Endodermal cell (in vitro differentiated cells): ENCODE data around the gene DCHS1. TPM values are rescaled to one million over a fixed set of nuclear protein-coding genes. Genes with fewer than 3 reads are reported as not detected.

Experiments used
- DNase-seq: peaks from one replicate; pipeline ENCODE4 v3.0.0-alpha.2; 2017
- H3K27ac ChIP-seq: 2 replicates; pipeline ENCODE4 v1.5.1; 2013; ENCODE audit warnings: mild to moderate bottlenecking, low read depth, low read length, moderate library complexity
- H3K27me3 ChIP-seq: 2 replicates; pipeline ENCODE4 v1.6.1; 2013; ENCODE audit warnings: mild to moderate bottlenecking, low read length, moderate library complexity; ENCODE audit not compliant: insufficient read depth, control insufficient read depth, poor library complexity, severe bottlenecking
- H3K36me3 ChIP-seq: 2 replicates; pipeline ENCODE4 v1.7.0; 2013; ENCODE audit warnings: mild to moderate bottlenecking, low read length, moderate library complexity; ENCODE audit not compliant: control insufficient read depth, insufficient read depth
- H3K4me1 ChIP-seq: one replicate; pipeline ENCODE4 v1.7.0; 2013; ENCODE audit warnings: low read length; ENCODE audit not compliant: control insufficient read depth, insufficient read depth
- H3K4me3 ChIP-seq: 2 replicates; pipeline ENCODE4 v1.5.1; 2013; ENCODE audit warnings: mild to moderate bottlenecking, low read length, moderate library complexity
- H3K9ac ChIP-seq: 2 replicates; pipeline ENCODE4 v1.6.1; 2013; ENCODE audit warnings: mild to moderate bottlenecking, low read length, moderate library complexity; ENCODE audit not compliant: poor library complexity, severe bottlenecking; ENCODE audit errors: extremely low read depth
- H3K9me3 ChIP-seq: 2 replicates; pipeline ENCODE4 v1.6.1; 2013; ENCODE audit warnings: mild to moderate bottlenecking, low read length, moderate library complexity; ENCODE audit not compliant: control insufficient read depth
- H3K27ac Mint-ChIP-seq: 2 replicates; pipeline ENCODE4 v1.8.0; 2020; ENCODE audit warnings: mixed read lengths
- H3K27me3 Mint-ChIP-seq: 2 replicates; pipeline ENCODE4 v1.8.0; 2021; ENCODE audit warnings: mild to moderate bottlenecking, mixed read lengths; ENCODE audit not compliant: insufficient read depth
- H3K36me3 Mint-ChIP-seq: 2 replicates; pipeline ENCODE4 v1.8.0; 2020; ENCODE audit warnings: low read depth, mixed read lengths
- H3K4me1 Mint-ChIP-seq: 2 replicates; pipeline ENCODE4 v1.8.0; 2020; ENCODE audit warnings: mixed read lengths
- H3K4me3 Mint-ChIP-seq: 2 replicates; pipeline ENCODE4 v1.8.0; 2020; ENCODE audit warnings: mild to moderate bottlenecking, moderate library complexity, mixed read lengths
- H3K9me3 Mint-ChIP-seq: 2 replicates; pipeline ENCODE4 v1.8.0; 2020; ENCODE audit warnings: mild to moderate bottlenecking, mixed read lengths
- WGBS, 2 experiments: methylation state at CpG; one replicate each; pipeline versions ENCODE4 v1.1.5 to v1.1.7; 2013; ENCODE audit warnings: missing lambda C conversion rate in 2 of 2, mixed read lengths in 1 of 2; ENCODE audit not compliant: insufficient coverage in 1 of 2, insufficient read length in 1 of 2; 5-methylcytosine and 5-hydroxymethylcytosine counted together
- total RNA-seq, 2 donors: library from RNA; stranded (reverse); fragmentation: NEBNext Ultra II Directional in 1 of 2; extraction: Animal tissue kit (Norgen Biotek cat#: 25700) in 1 of 2; gene quantifications; 2 replicates in 1 of 2; 3 replicates in 1 of 2; pipeline ENCODE4 v1.2.1, GENCODE V29; 2021
- TF ChIP-seq, protein P1 (sequence below): fragments of 200-600 bp; sonication (generic); conservative IDR thresholded peaks from 2 replicates; pipeline ENCODE4 v1.5.0; 2021; ENCODE audit warnings: antibody characterized with exemption, mild to moderate bottlenecking

Gene DCHS1
- total RNA-seq, 2 donors from 2014 or later: 13.7 to 14.3 TPM

DNA sequence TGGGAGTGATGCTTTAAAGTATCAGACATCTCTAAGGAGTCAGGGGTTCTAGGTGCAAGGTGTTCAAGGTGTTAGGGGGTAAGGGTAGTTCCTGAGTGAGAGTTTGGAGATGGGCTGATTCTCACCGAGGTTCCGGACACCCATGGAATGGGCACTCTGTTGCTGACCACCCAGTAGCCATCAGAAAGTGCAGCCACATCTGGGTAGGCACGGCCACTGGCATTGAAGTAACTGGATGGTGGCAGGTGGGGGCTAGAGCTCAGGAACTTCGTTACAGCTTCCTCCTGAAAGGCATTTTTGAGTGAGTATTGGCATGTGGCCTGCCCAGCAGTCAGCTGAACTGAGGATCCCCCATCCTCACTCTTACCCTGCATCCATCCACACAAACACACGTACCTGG lies 40.6 kb downstream of the DCHS1 start:
- H3K9me3 ChIP-seq: no peaks in the 10 kb centered on the region
- no peaks in the 10 kb centered on the region for H3K4me1 ChIP-seq
- Mint-ChIP-seq H3K27ac (no peak overlapping the region), H3K36me3 (peaks cover 37% of the 10 kb centered on the region), H3K4me1 (peaks cover 6% of the 10 kb centered on the region), H3K4me3 (no peak overlapping the region), H3K9me3 (no peaks in the 10 kb centered on the region), H3K27me3 (no peaks in the 10 kb centered on the region)
- H3K36me3 ChIP-seq: peaks cover 33% of the 10 kb centered on the region
- H3K27me3 ChIP-seq: no peaks in the 10 kb centered on the region
- no peak overlapping the region for H3K27ac ChIP-seq
- 92 to 93% methylated on average over 3 to 5 of the region's 5 CpGs for WGBS, 2 experiments
- no peak overlapping the region for H3K4me3 ChIP-seq
- no peak for DNase-seq
- no peak overlapping the region for H3K9ac ChIP-seq
- TF ChIP-seq, protein P1, sequence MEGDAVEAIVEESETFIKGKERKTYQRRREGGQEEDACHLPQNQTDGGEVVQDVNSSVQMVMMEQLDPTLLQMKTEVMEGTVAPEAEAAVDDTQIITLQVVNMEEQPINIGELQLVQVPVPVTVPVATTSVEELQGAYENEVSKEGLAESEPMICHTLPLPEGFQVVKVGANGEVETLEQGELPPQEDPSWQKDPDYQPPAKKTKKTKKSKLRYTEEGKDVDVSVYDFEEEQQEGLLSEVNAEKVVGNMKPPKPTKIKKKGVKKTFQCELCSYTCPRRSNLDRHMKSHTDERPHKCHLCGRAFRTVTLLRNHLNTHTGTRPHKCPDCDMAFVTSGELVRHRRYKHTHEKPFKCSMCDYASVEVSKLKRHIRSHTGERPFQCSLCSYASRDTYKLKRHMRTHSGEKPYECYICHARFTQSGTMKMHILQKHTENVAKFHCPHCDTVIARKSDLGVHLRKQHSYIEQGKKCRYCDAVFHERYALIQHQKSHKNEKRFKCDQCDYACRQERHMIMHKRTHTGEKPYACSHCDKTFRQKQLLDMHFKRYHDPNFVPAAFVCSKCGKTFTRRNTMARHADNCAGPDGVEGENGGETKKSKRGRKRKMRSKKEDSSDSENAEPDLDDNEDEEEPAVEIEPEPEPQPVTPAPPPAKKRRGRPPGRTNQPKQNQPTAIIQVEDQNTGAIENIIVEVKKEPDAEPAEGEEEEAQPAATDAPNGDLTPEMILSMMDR: no peak

DNA sequence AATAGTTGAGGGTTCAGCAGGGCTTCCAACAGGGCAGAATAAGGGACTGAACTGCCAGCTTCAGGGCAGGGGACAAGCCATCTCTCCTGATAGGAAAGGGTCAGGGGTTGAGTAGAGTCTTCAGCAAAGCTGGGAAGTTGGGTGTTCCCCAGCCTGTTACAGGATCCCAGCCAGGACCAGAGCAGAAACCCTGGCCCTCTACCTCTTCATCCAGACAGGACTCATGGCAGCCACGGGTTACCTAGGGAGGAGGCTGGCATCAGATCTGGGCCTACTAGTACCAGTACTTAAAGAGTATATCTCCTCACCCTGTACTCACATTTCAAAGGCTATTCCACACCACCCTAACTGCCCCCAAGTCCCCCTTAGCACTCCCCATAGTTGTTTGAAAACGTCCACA lies 41.2 kb downstream of the DCHS1 start:
- H3K36me3 Mint-ChIP-seq: peaks cover 43% of the 10 kb centered on the region
- no peaks in the 10 kb centered on the region for H3K27me3 ChIP-seq
- no peak for DNase-seq

DNA sequence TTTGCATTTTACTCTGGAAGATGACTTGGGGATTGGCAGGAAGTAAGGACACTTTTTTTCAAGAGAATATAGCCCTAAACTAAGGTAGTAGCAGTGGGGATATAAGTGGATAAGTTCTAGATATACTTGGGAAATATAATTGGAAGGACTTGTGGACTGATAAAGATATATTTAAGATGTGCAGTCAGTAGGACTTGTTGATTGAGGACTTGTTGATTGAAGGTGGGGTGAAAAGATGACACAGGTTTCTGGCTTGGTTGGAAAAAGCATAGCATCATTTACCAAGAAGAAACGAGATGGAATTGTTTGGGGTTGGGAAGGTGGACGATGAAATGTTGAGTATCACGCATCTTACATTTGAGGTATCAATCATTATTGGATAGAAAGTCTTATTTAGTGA lies 42.1 kb downstream of the DCHS1 start:
- Histone ChIP-seq H3K9me3 (no peaks in the 10 kb centered on the region), H3K9ac (no peak overlapping the region), H3K4me1 (no peaks in the 10 kb centered on the region), H3K4me3 (peak overlapping the region; percentile 87), H3K36me3 (peaks cover 48% of the 10 kb centered on the region), H3K27me3 (no peaks in the 10 kb centered on the region), H3K27ac (no peak overlapping the region)
- 90 to 96% methylated on average over 3 of the region's 3 CpGs for WGBS, 2 experiments
- peaks cover 6% of the 10 kb centered on the region for H3K4me1 Mint-ChIP-seq
- no peak overlapping the region for H3K27ac Mint-ChIP-seq
- H3K9me3 Mint-ChIP-seq: no peaks in the 10 kb centered on the region
- H3K36me3 Mint-ChIP-seq: peaks cover 52% of the 10 kb centered on the region
- no peak for DNase-seq
- TF ChIP-seq, protein P1: no peak
- no peak overlapping the region for H3K4me3 Mint-ChIP-seq
- H3K27me3 Mint-ChIP-seq: no peaks in the 10 kb centered on the region

More for the DNA sequence above, 41.2 kb downstream of the DCHS1 start:
- Histone ChIP-seq H3K4me1 (no peaks in the 10 kb centered on the region), H3K9me3 (no peaks in the 10 kb centered on the region), H3K4me3 (no peak overlapping the region), H3K27ac (no peak overlapping the region), H3K36me3 (peaks cover 39% of the 10 kb centered on the region), H3K9ac (no peak overlapping the region)
- TF ChIP-seq, protein P1: no peak
- 86% methylated on average over 2 of the region's 2 CpGs; no CpG with 5 or more reads in 1 of the 2 experiments for WGBS, 2 experiments
- Mint-ChIP-seq H3K4me3 (no peak overlapping the region), H3K27me3 (no peaks in the 10 kb centered on the region), H3K4me1 (peaks cover 6% of the 10 kb centered on the region), H3K9me3 (no peaks in the 10 kb centered on the region), H3K27ac (no peak overlapping the region)
